ENCODE data around the gene MZF1. TPM values are rescaled to one million over a fixed set of nuclear protein-coding genes. Genes with fewer than 3 reads are reported as not detected.

MZF1 gene
- total and polyA plus RNA-seq, 2 experiments from 2014 or later, result 10.2 to 21.8 TPM

GRCh38 chr19:58571575-58571947 lies 1.6 kb downstream of the MZF1 start (continued):
- no peak for TF ChIP-seq ETS1 (IDR thresholded peaks at IDR 0.05)
- TF ChIP-seq EZH2 (IDR thresholded peaks at IDR 0.05; ENCODE audit: low read depth, unreplicated experiment), result no peak
- no peak for TF ChIP-seq POLR2AphosphoS5 (IDR thresholded peaks at IDR 0.05; ENCODE audit: low read depth)
- TF ChIP-seq NANOG (IDR thresholded peaks at IDR 0.05; ENCODE audit: borderline replicate concordance), result no peak
- no peak for TF ChIP-seq CTCF (conservative IDR thresholded peaks at IDR 0.05; ENCODE audit: low read depth in 2 of 2)
- TF ChIP-seq REST (IDR thresholded peaks at IDR 0.05; ENCODE audit: unreplicated experiment), result no peak
- TF ChIP-seq STAT1 (IDR thresholded peaks at IDR 0.05; ENCODE audit: unreplicated experiment), result no peak
- TF ChIP-seq CREB1 (CRISPR knock-in tag; IDR thresholded peaks at IDR 0.05; ENCODE audit: low read depth), result no peak
- no peak for TF ChIP-seq ZNF331 (CRISPR knock-in tag; IDR thresholded peaks at IDR 0.05; ENCODE audit: low read depth)
- no peak for TF ChIP-seq JUNB (IDR thresholded peaks at IDR 0.05; ENCODE audit: unreplicated experiment)

- no peaks in the 10 kb centered on the region for H3K79me2 ChIP-seq (replicated peaks; ENCODE audit: insufficient read depth)
- H4K20me1 ChIP-seq (replicated peaks; ENCODE audit: insufficient read depth), result no peaks in the 10 kb centered on the region
- no peak overlapping the region for H3K4me2 ChIP-seq
- H3K4me1 Mint-ChIP-seq, result peaks cover 15% of the 10 kb centered on the region
- no peak overlapping the region for H3K27ac ChIP-seq (ENCODE audit: low read depth)
- H2AFZ ChIP-seq, result no peak overlapping the region
- H3K27me3 Mint-ChIP-seq (ENCODE audit: insufficient read depth, low read depth, poor library complexity), result peaks cover 17% of the 10 kb centered on the region
- no peaks in the 10 kb centered on the region for H3K9me2 ChIP-seq (ENCODE audit: insufficient read depth)
- no peaks in the 10 kb centered on the region for H3K27me3 ChIP-seq (ENCODE audit: insufficient read depth)
- ATAC-seq (no peak), DNase-seq (ENCODE audit: low spot score) (no peak)
- no peaks in the 10 kb centered on the region; the same call in 2 of the 3 replicates for H3K9me3 Mint-ChIP-seq
- no peak overlapping the region for H3K4me3 ChIP-seq
- peaks cover 12% of the 10 kb centered on the region for H3K4me1 ChIP-seq (ENCODE audit: insufficient read depth)
- H3K36me3 ChIP-seq (ENCODE audit: insufficient read depth), result no peaks in the 10 kb centered on the region
- H3K4me3 Mint-ChIP-seq, result no peak overlapping the region
- H3K36me3 Mint-ChIP-seq (ENCODE audit: low read depth), result peaks cover 21% of the 10 kb centered on the region
- H3F3A ChIP-seq (replicated peaks; ENCODE audit: low read depth), result peaks cover 10% of the 10 kb centered on the region
- no peak overlapping the region for H3K27ac Mint-ChIP-seq
- TF ChIP-seq CTCF (conservative IDR thresholded peaks at IDR 0.05; ENCODE audit: low read depth in 2 of 2) (no peak), REST (IDR thresholded peaks at IDR 0.05; ENCODE audit: unreplicated experiment) (no peak), NANOG (IDR thresholded peaks at IDR 0.05; ENCODE audit: borderline replicate concordance) (no peak), EZH2 (IDR thresholded peaks at IDR 0.05; ENCODE audit: low read depth, unreplicated experiment) (no peak), ZNF114 (CRISPR knock-in tag; IDR thresholded peaks at IDR 0.05) (no peak), EZH2phosphoT487 (IDR thresholded peaks at IDR 0.05; ENCODE audit: unreplicated experiment) (no peak)
Measured at GRCh38 chr19:58570770-58571574, 2.2 kb downstream of the MZF1 start.
